PFSK-1 (cell line): ENCODE measurements around the gene CDC42EP2.

Source experiments
- SIN3A ChIP-seq: IDR thresholded peaks from 2 replicates; pipeline ENCODE4 v1.6.1; 2012; ENCODE audit warnings: mild to moderate bottlenecking, low read length, moderate library complexity, borderline replicate concordance; ENCODE audit not compliant: insufficient read depth
- TAF1 ChIP-seq: IDR thresholded peaks from 2 replicates; pipeline ENCODE4 v1.6.1; 2012; ENCODE audit warnings: low read length, control low read depth, borderline replicate concordance; ENCODE audit not compliant: insufficient read depth

DNA sequence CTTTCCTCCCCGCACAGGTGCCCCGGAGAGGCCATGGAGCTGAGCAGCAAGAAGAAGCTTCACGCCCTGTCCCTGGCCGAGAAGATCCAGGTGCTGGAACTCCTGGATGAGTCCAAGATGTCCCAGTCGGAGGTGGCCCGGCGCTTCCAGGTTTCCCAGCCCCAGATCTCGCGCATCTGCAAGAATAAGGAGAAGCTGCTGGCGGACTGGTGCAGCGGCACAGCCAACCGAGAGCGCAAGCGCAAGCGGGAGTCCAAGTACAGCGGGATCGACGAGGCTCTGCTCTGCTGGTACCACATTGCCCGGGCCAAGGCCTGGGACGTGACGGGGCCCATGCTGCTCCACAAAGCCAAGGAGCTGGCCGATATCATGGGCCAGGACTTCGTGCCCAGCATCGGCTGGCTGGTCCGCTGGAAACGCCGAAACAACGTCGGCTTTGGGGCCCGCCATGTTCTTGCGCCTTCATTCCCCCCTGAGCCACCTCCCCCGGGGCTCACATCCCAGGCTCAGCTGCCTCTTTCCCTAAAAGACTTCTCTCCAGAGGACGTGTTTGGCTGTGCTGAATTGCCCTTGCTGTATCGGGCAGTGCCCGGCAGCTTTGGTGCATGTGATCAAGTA is 41.2 kb downstream of the CDC42EP2 start:
- TF ChIP-seq SIN3A (no peak), TAF1 (no peak)
